Smooth muscle cell (in vitro differentiated cells): ENCODE results near the gene GRIK2. TPM values are rescaled to one million over a fixed set of nuclear protein-coding genes. Genes with fewer than 3 reads are reported as not detected.
"Not testable (repeated sequence)": the region's sequence is repeated elsewhere in the genome, so short reads cannot be mapped to it uniquely, and the experiment has no call there.

Experiments
- DNase-seq: peaks from one replicate; lab custom pipeline; 2025; ENCODE audit not compliant: unreplicated experiment; lab: John Stamatoyannopoulos, UW
- H2AFZ ChIP-seq: fragments of 200-600 bp; sonication (generic); 2 replicates; pipeline ENCODE4 v1.6.0; 2016; ENCODE audit warnings: antibody characterized with exemption, low read depth, mild to moderate bottlenecking
- H3F3A ChIP-seq: fragments of 200-600 bp; sonication (generic); 2 replicates; pipeline ENCODE4 v1.6.0; 2017; ENCODE audit warnings: antibody characterized with exemption, low read depth
- H3K27ac ChIP-seq: fragments of 200-600 bp; sonication (generic); 2 replicates; pipeline ENCODE4 v1.5.1; 2016; ENCODE audit warnings: low read depth, mild to moderate bottlenecking
- H3K27me3 ChIP-seq: fragments of 200-600 bp; sonication (generic); 2 replicates; pipeline ENCODE4 v1.6.1; 2016; ENCODE audit warnings: low read depth, mild to moderate bottlenecking
- H3K36me3 ChIP-seq: fragments of 200-600 bp; sonication (generic); 2 replicates; pipeline ENCODE4 v1.5.1; 2016; ENCODE audit warnings: low read depth
- H3K4me1 ChIP-seq: fragments of 200-600 bp; sonication (generic); 2 replicates; pipeline ENCODE4 v1.5.1; 2016; ENCODE audit warnings: low read depth
- H3K4me2 ChIP-seq: fragments of 200-600 bp; sonication (generic); 2 replicates; pipeline ENCODE4 v1.6.0; 2016; ENCODE audit warnings: mild to moderate bottlenecking
- H3K4me3 ChIP-seq: fragments of 200-600 bp; sonication (generic); 2 replicates; pipeline ENCODE4 v1.5.1; 2016; ENCODE audit warnings: mild to moderate bottlenecking
- H3K79me2 ChIP-seq: fragments of 200-600 bp; sonication (generic); 2 replicates; pipeline ENCODE4 v1.6.0; 2016; ENCODE audit warnings: low read depth, mild to moderate bottlenecking
- H3K9ac ChIP-seq: fragments of 200-600 bp; sonication (generic); 2 replicates; pipeline ENCODE4 v1.6.0; 2016; ENCODE audit warnings: low read depth
- H3K9me3 ChIP-seq: fragments of 200-600 bp; sonication (generic); replicated peaks from 2 replicates; pipeline ENCODE4 v1.5.1; 2016; ENCODE audit warnings: low read depth
- H4K20me1 ChIP-seq: fragments of 200-600 bp; sonication (generic); 2 replicates; pipeline ENCODE4 v1.6.0; 2016; ENCODE audit warnings: low read depth
- WGBS: methylation state at CpG from one replicate; pipeline ENCODE4 v1.1.7; 2016; ENCODE audit warnings: low lambda C conversion rate; 5-methylcytosine and 5-hydroxymethylcytosine counted together
- polyA plus RNA-seq: library from polyadenylated mRNA; unstranded; fragments of >200 nt; fragmentation: Nextera tagmentation; extraction: Ambion mirVana; gene quantifications from 2 replicates; pipeline ENCODE4 v1.2.1, GENCODE V29; 2016
- total RNA-seq: library from RNA; depleted of rRNA; stranded (reverse); fragments of >200 nt; gene quantifications from 2 replicates; pipeline ENCODE4 v1.2.3, GENCODE V29; 2014
- TF ChIP-seq, protein P1 (sequence below): fragments of 200-600 bp; sonication (generic); IDR thresholded peaks from 2 replicates; pipeline ENCODE4 v1.5.1; 2017; ENCODE audit warnings: borderline replicate concordance, mild to moderate bottlenecking, antibody characterized with exemption; ENCODE audit not compliant: insufficient read depth, poor library complexity, severe bottlenecking

The GRIK2 gene
- total and polyA plus RNA-seq, 2 experiments from 2014 or later, result 10.0 to 23.6 TPM

GRCh38 chr6:101633081-101633480, 239.6 kb downstream of the GRIK2 start:
- H3K27me3 ChIP-seq, result no peaks in the 10 kb centered on the region
- no peaks in the 10 kb centered on the region for H3K9me3 ChIP-seq
- TF ChIP-seq, protein P1, sequence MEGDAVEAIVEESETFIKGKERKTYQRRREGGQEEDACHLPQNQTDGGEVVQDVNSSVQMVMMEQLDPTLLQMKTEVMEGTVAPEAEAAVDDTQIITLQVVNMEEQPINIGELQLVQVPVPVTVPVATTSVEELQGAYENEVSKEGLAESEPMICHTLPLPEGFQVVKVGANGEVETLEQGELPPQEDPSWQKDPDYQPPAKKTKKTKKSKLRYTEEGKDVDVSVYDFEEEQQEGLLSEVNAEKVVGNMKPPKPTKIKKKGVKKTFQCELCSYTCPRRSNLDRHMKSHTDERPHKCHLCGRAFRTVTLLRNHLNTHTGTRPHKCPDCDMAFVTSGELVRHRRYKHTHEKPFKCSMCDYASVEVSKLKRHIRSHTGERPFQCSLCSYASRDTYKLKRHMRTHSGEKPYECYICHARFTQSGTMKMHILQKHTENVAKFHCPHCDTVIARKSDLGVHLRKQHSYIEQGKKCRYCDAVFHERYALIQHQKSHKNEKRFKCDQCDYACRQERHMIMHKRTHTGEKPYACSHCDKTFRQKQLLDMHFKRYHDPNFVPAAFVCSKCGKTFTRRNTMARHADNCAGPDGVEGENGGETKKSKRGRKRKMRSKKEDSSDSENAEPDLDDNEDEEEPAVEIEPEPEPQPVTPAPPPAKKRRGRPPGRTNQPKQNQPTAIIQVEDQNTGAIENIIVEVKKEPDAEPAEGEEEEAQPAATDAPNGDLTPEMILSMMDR, result no peak
- no peaks in the 10 kb centered on the region for H3F3A ChIP-seq
- no peak overlapping the region for H3K4me2 ChIP-seq
- no peaks in the 10 kb centered on the region for H4K20me1 ChIP-seq
- H3K4me1 ChIP-seq, result no peaks in the 10 kb centered on the region
- 92% methylated on average over 3 of the region's 3 CpGs for WGBS
- DNase-seq, result no peak
- no peak overlapping the region for H3K9ac ChIP-seq
- no peak overlapping the region for H3K4me3 ChIP-seq
- no peak overlapping the region for H2AFZ ChIP-seq
- H3K27ac ChIP-seq, result no peak overlapping the region
- H3K36me3 ChIP-seq, result no peaks in the 10 kb centered on the region
- no peaks in the 10 kb centered on the region for H3K79me2 ChIP-seq

DNA sequence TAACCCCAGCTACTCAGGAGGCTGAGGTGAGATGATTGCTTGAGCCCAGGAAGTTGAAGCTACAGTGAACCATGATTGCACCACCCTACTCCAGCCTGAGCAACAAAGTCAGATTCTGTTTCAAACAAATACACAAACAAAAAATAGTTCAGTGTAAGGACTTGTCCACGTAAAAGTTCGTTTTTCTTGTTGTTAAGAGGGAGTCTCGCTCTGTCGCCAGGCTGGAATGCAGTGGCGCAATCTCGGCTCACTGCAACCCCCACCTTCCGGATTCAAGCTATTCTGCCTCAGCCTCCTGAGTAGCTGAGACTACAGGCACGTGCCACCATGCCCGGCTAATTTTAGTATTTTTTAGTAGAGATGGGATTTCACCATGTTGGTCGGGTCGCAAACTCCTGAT, 245.4 kb downstream of the GRIK2 start:
- not testable (repeated sequence) for H3K79me2 ChIP-seq, H3K4me2 ChIP-seq, H3K27me3 ChIP-seq, H3F3A ChIP-seq, H3K9me3 ChIP-seq, H3K9ac ChIP-seq, H3K36me3 ChIP-seq, DNase-seq, H2AFZ ChIP-seq, H3K4me1 ChIP-seq, H3K4me3 ChIP-seq, H4K20me1 ChIP-seq, H3K27ac ChIP-seq
- WGBS, result 87% methylated on average over 11 of the region's 11 CpGs

DNA sequence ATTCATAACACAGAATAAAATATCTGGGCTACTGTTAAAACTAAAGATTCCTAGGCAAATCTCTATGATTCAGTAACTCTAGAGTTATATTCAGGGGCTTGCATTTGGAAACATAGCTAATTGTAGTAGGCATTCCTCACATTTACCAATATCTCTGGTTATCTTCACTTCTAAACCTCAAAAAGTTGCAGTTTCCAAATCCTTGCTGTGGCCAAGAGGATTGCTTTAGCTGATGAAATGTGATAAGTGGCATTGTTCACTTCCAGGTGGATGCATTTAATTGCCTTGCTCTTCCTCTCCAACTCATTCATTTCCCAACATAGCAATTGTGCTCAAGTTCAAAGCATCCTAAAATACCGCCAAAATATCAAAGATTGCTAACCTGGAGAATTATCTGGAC, 246.6 kb downstream of the GRIK2 start:
- H3K27ac ChIP-seq, result no peak overlapping the region
- 77% methylated on average over 1 of the region's 1 CpG for WGBS
- no peak overlapping the region for H3K9ac ChIP-seq
- no peak overlapping the region for H3K4me3 ChIP-seq
- DNase-seq, result no peak
- no peaks in the 10 kb centered on the region for H3K36me3 ChIP-seq
- H3K4me1 ChIP-seq, result no peaks in the 10 kb centered on the region
- H3K27me3 ChIP-seq, result no peaks in the 10 kb centered on the region
- H3K9me3 ChIP-seq, result no peaks in the 10 kb centered on the region
- no peak overlapping the region for H3K4me2 ChIP-seq
- H3K79me2 ChIP-seq, result no peaks in the 10 kb centered on the region
- H4K20me1 ChIP-seq, result no peaks in the 10 kb centered on the region
- H3F3A ChIP-seq, result no peaks in the 10 kb centered on the region
- H2AFZ ChIP-seq, result no peak overlapping the region
- TF ChIP-seq, protein P1, result no peak

- Histone ChIP-seq H3K36me3 (no peaks in the 10 kb centered on the region), H3K79me2 (no peaks in the 10 kb centered on the region), H3K9me3 (no peaks in the 10 kb centered on the region), H3K4me3 (no peak overlapping the region), H4K20me1 (no peaks in the 10 kb centered on the region), H3K4me1 (no peaks in the 10 kb centered on the region), H3K4me2 (no peak overlapping the region), H3F3A (no peaks in the 10 kb centered on the region), H2AFZ (no peak overlapping the region), H3K27me3 (no peaks in the 10 kb centered on the region), H3K27ac (no peak overlapping the region), H3K9ac (no peak overlapping the region)
- DNase-seq, result no peak
- TF ChIP-seq, protein P1, result peak; percentile 4
- 90% methylated on average over 2 of the region's 2 CpGs for WGBS
Observed at GRCh38 chr6:101645770-101646169, 252.3 kb downstream of the GRIK2 start.
